Gastrocnemius medialis (tissue), 4 donors: Measurements from ENCODE around the gene MAP3K20.

Source experiments
- CTCF ChIP-seq, 5 experiments: fragments of 450-650 bp in 3 of 5; fragments of 200-600 bp in 2 of 5; sonication (generic) in 2 of 5; IDR thresholded peaks in 4 of 5; conservative IDR thresholded peaks in 1 of 5; 1 replicate in 4 of 5; 2 replicates in 1 of 5; pipeline ENCODE4 v1.5.1; 2016 to 2019; ENCODE audit warnings: antibody characterized with exemption in 5 of 5, mild to moderate bottlenecking in 3 of 5, moderate library complexity in 3 of 5
- POLR2A ChIP-seq, 2 donors: fragments of 450-650 bp; IDR thresholded peaks; one replicate each; pipeline ENCODE4 v1.6.1; 2017; ENCODE audit warnings: antibody characterized with exemption in 2 of 2, mild to moderate bottlenecking in 2 of 2, moderate library complexity in 2 of 2

DNA sequence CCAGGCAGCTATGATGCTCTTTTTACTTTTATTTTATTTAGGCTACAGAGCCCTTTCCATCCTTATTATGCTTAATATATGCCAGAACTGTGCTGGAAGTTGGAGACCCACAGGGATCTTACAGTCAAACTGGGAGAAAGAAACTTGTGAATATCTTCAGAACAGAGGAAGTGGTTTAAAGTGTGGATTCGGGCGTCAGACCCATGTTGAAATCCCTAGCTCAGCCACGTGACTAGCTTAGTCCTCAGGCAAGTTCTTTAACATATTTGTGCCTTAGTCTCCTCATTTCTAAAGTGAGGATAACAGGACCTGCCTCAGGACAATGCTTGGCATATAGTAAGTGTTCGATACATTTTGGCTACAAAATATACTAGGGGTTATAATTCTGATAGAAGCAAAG, 59.1 kb downstream of the MAP3K20 start:
- TF ChIP-seq CTCF (IDR thresholded peaks at IDR 0.05 in 4 of 5, conservative IDR thresholded peaks at IDR 0.05 in 1 of 5) (no peak), POLR2A (IDR thresholded peaks at IDR 0.05) (no peak)
